IMR-90 (cell line): ENCODE data around the gene GPR161. TPM values are rescaled to one million over a fixed set of nuclear protein-coding genes. Genes with fewer than 3 reads are reported as not detected.

Source experiments
- ATAC-seq: fragments of 200-7000 bp; cut with Tn5 transposase; 2 replicates; pipeline ENCODE4 v1.9.1; 2020; ENCODE audit warnings: low read depth, mild to moderate bottlenecking, moderate library complexity
- BruUV-seq: library from RNA; stranded (reverse); fragments of 400-500 nt; replicated peaks from 2 replicates; lab custom pipeline; 2021; lab: Mats Ljungman, UMichigan
- CTCF ChIA-PET: fragments of 300-600 bp; formaldehyde crosslinking; extraction: SDS; loops from one replicate; lab custom pipeline; 2021; ENCODE audit warnings: antibody characterized with exemption; lab: Yijun Ruan, JAX
- POLR2A ChIA-PET: fragments of 300-600 bp; sonication (Branson Sonifier 250); formaldehyde crosslinking; loops from one replicate; lab custom pipeline; 2022; ENCODE audit warnings: antibody characterized with exemption; ENCODE audit not compliant: unreplicated experiment; lab: Charles Lee
- DNase-seq: peaks from one replicate; pipeline ENCODE4 v3.0.0; 2013
- H2AFZ ChIP-seq: replicated peaks from 2 replicates; pipeline ENCODE3; 2013; ENCODE audit warnings: low read length, mild to moderate bottlenecking; ENCODE audit not compliant: poor library complexity
- H2AK5ac ChIP-seq: 2 replicates; pipeline ENCODE4 v1.6.1; 2013; ENCODE audit warnings: low read depth, low read length, inconsistent platforms
- H2AK9ac ChIP-seq: replicated peaks from 2 replicates; pipeline ENCODE3; 2013; ENCODE audit warnings: mild to moderate bottlenecking, low read depth, low read length, moderate library complexity; ENCODE audit not compliant: poor library complexity
- H2BK120ac ChIP-seq: 2 replicates; pipeline ENCODE4 v1.6.1; 2013; ENCODE audit warnings: low read depth, low read length, inconsistent platforms
- H2BK15ac ChIP-seq: 3 replicates; pipeline ENCODE4 v1.6.1; 2013; ENCODE audit warnings: low read depth, low read length, inconsistent platforms
- H2BK20ac ChIP-seq: 2 replicates; pipeline ENCODE4 v1.6.1; 2013; ENCODE audit warnings: low read depth, mild to moderate bottlenecking, inconsistent platforms, low read length, moderate library complexity
- H2BK5ac ChIP-seq: 2 replicates; pipeline ENCODE4 v1.6.1; 2013; ENCODE audit warnings: mild to moderate bottlenecking, low read depth, low read length, inconsistent platforms; ENCODE audit not compliant: poor library complexity, severe bottlenecking
- H3K14ac ChIP-seq: replicated peaks from 2 replicates; pipeline ENCODE4 v1.6.1; 2013; ENCODE audit warnings: low read depth, low read length, inconsistent platforms
- H3K18ac ChIP-seq: 2 replicates; pipeline ENCODE4 v1.6.1; 2013; ENCODE audit warnings: low read depth, low read length, control low read depth
- H3K23ac ChIP-seq: 2 replicates; pipeline ENCODE4 v1.6.1; 2013; ENCODE audit warnings: low read depth, low read length, inconsistent platforms
- H3K27ac ChIP-seq: 2 replicates; pipeline ENCODE4 v1.5.1; 2013; ENCODE audit warnings: mild to moderate bottlenecking, control low read depth, low read length; ENCODE audit not compliant: insufficient read depth
- H3K27me3 ChIP-seq: 2 replicates; pipeline ENCODE4 v1.6.1; 2013; ENCODE audit warnings: low read length; ENCODE audit not compliant: control insufficient read depth, insufficient read depth
- H3K36me3 ChIP-seq: 2 replicates; pipeline ENCODE4 v1.6.1; 2013; ENCODE audit warnings: low read length, mixed read lengths; ENCODE audit not compliant: control insufficient read depth, insufficient read depth
- H3K4ac ChIP-seq: 2 replicates; pipeline ENCODE4 v1.6.1; 2013; ENCODE audit warnings: low read depth, low read length, inconsistent platforms
- H3K4me1 ChIP-seq: 2 replicates; pipeline ENCODE4 v1.6.1; 2013; ENCODE audit warnings: low read length, mixed read lengths; ENCODE audit not compliant: control insufficient read depth, insufficient read depth
- H3K4me2 ChIP-seq: 2 replicates; pipeline ENCODE4 v1.6.1; 2013; ENCODE audit warnings: low read depth, mild to moderate bottlenecking, control low read depth, low read length, moderate library complexity
- H3K4me3 ChIP-seq: 2 replicates; pipeline ENCODE4 v1.5.1; 2013; ENCODE audit warnings: low read depth, mild to moderate bottlenecking, control low read depth, low read length, moderate library complexity; ENCODE audit not compliant: insufficient read depth
- H3K56ac ChIP-seq: 2 replicates; pipeline ENCODE4 v1.6.1; 2013; ENCODE audit warnings: low read length, inconsistent platforms; ENCODE audit not compliant: insufficient read depth; ENCODE audit errors: extremely low read depth
- H3K79me1 ChIP-seq, 2 experiments: 2 replicates each; pipeline ENCODE4 v1.6.1; 2013; ENCODE audit warnings: low read length in 2 of 2, inconsistent platforms in 1 of 2, low read depth in 1 of 2
- H3K9ac ChIP-seq: 2 replicates; pipeline ENCODE4 v1.6.1; 2013; ENCODE audit warnings: low read depth, low read length, control low read depth
- H3K9me1 ChIP-seq: 2 replicates; pipeline ENCODE4 v1.6.1; 2013; ENCODE audit warnings: low read length, inconsistent platforms; ENCODE audit not compliant: insufficient read depth
- H3K9me3 ChIP-seq: 2 replicates; pipeline ENCODE4 v1.6.1; 2013; ENCODE audit warnings: low read length; ENCODE audit not compliant: control insufficient read depth, insufficient read depth
- H4K20me1 ChIP-seq: 2 replicates; pipeline ENCODE4 v1.6.1; 2013; ENCODE audit warnings: low read length, inconsistent platforms; ENCODE audit not compliant: insufficient read depth
- H4K5ac ChIP-seq: 2 replicates; pipeline ENCODE4 v1.6.1; 2013; ENCODE audit warnings: mild to moderate bottlenecking, low read depth, low read length, control low read depth
- H4K8ac ChIP-seq, 2 experiments: 2 replicates each; pipeline ENCODE4 v1.6.1; 2013; ENCODE audit warnings: low read depth in 2 of 2, low read length in 2 of 2, control low read depth in 1 of 2, inconsistent platforms in 1 of 2
- H4K91ac ChIP-seq: 2 replicates; pipeline ENCODE4 v1.6.1; 2013; ENCODE audit warnings: low read depth, low read length, inconsistent platforms; ENCODE audit not compliant: insufficient read depth
- BHLHE40 ChIP-seq: fragments of 150-350 bp; IDR thresholded peaks from 2 replicates; pipeline ENCODE4 v1.6.1; 2016; ENCODE audit warnings: mild to moderate bottlenecking, low read depth, low read length
- CEBPB ChIP-seq: IDR thresholded peaks from 2 replicates; pipeline ENCODE4 v1.6.1; 2012; ENCODE audit warnings: low read depth, low read length, improper control_type of control experiment
- MXI1 ChIP-seq: IDR thresholded peaks from 2 replicates; pipeline ENCODE4 v1.6.1; 2012; ENCODE audit warnings: low read depth, mild to moderate bottlenecking, low read length, moderate library complexity, borderline replicate concordance
- RAD21 ChIP-seq: IDR thresholded peaks from 2 replicates; pipeline ENCODE4 v1.6.1; 2012; ENCODE audit warnings: low read length, improper control_type of control experiment
- WGBS, 2 experiments: methylation state at CpG; one replicate each; pipeline versions ENCODE4 v1.1.5 to v1.1.7; 2013; ENCODE audit warnings: missing lambda C conversion rate in 2 of 2; ENCODE audit not compliant: insufficient read length in 1 of 2; ENCODE audit errors: extremely low coverage in 2 of 2; 5-methylcytosine and 5-hydroxymethylcytosine counted together
- dilution Hi-C: fragments of 300-500 bp; cut with HindIII; formaldehyde crosslinking; loops from one replicate; pipeline ENCODE4 v1.14.3; 2018; ENCODE audit warnings: low sequenced_read_pairs; ENCODE audit not compliant: unreplicated experiment
- in situ Hi-C: fragments of 300-500 bp; cut with MboI; formaldehyde crosslinking; loops from 3 replicates; pipeline ENCODE4 v1.14.3; 2019; ENCODE audit warnings: low sequenced_read_pairs, inconsistent platforms, mixed read lengths
- intact Hi-C: fragments of 100-400 bp; cut with micrococcal nuclease; formaldehyde crosslinking; loops from 2 replicates; pipeline ENCODE4 v1.10.0; 2022
- polyA plus RNA-seq, 3 experiments: library from polyadenylated mRNA; depleted of rRNA; stranded (reverse); fragments of >200 nt; gene quantifications; 2 replicates each; pipeline ENCODE4 v1.2.3, GENCODE V29; 2012; ENCODE audit warnings: low replicate concordance in 1 of 3
- total RNA-seq: library from RNA; depleted of rRNA; stranded (reverse); fragments of >200 nt; gene quantifications from 2 replicates; pipeline ENCODE4 v1.2.3, GENCODE V29; 2012
- TF ChIP-seq, protein P1 (sequence below): fragments of 150-350 bp; IDR thresholded peaks from 2 replicates; pipeline ENCODE4 v1.6.1; 2016; ENCODE audit warnings: low read depth, mild to moderate bottlenecking, low read length, moderate library complexity, borderline replicate concordance
- TF ChIP-seq, protein P2 (sequence below): fragments of 150-350 bp; IDR thresholded peaks from 2 replicates; pipeline ENCODE4 v1.6.1; 2017; ENCODE audit warnings: mild to moderate bottlenecking, antibody characterized with exemption, low read length, low read depth

The GPR161 gene
- total and polyA plus RNA-seq, 2 of the 4 experiments (the other 2 are of a cell fraction), result 12.5 to 13.3 TPM

DNA sequence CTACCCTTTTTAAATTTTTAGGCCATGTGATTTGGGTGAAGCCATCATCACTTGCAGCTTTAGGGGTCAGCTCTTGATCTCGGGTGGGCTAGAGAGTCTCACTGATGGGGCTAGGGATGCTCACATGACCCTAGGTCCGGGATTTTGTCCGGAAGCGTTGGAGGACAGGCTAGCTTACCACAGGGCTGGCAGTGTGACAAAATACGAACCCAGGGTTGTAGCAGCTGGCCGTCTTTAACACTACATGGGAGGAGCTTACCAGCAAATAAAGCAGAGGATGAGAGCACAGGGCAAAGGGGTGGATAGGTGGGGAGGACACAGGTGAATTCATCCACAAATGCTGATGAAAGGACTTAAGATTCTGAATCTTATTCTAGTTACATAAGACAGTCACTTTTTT is 21.9 kb downstream of the GPR161 start:
- no peak overlapping the region for H3K4me3 ChIP-seq
- H4K91ac ChIP-seq, result no peak overlapping the region
- ATAC-seq (no peak), DNase-seq (no peak)
- no peak overlapping the region for H4K5ac ChIP-seq
- H3K9me3 ChIP-seq, result no peaks in the 10 kb centered on the region
- no peak overlapping the region for H2BK120ac ChIP-seq
- H3K56ac ChIP-seq, result no peak overlapping the region
- no peaks in the 10 kb centered on the region for H4K20me1 ChIP-seq
- dilution Hi-C loops (no loop called here), in situ Hi-C loops (no loop called here), intact Hi-C loops (no loop called here)
- BruUV-seq, result no TSS peak
- no peak overlapping the region for H3K23ac ChIP-seq
- H2AK5ac ChIP-seq, result no peak overlapping the region
- peaks cover 7% of the 10 kb centered on the region for H3K36me3 ChIP-seq
- CTCF ChIA-PET, result interaction anchor here (1.4 kb wide), 1 partner anchor 30 kb away, joined by 4 read pairs; no protein-coding TSS in a partner anchor
- WGBS, 2 experiments, result 63% methylated on average over 4 of the region's 6 CpGs; no CpG with 5 or more reads in 1 of the 2 experiments
- peaks cover 8% of the 10 kb centered on the region for H3K9me1 ChIP-seq
- H3K4me2 ChIP-seq, result no peak overlapping the region
- H3K4me1 ChIP-seq, result peaks cover 1% of the 10 kb centered on the region; the same call in 1 of the 2 replicates
- no peak overlapping the region for H4K8ac ChIP-seq
- peaks cover 12 to 27% of the 10 kb centered on the region in 2 experiments; a peak in 3 of 4 replicates for H3K79me1 ChIP-seq
- H3K27me3 ChIP-seq, result no peaks in the 10 kb centered on the region
- H3K9ac ChIP-seq, result no peak overlapping the region
- H3K27ac ChIP-seq, result no peak overlapping the region
- no peak overlapping the region for H2BK5ac ChIP-seq
- H2AFZ ChIP-seq, result no peak overlapping the region
- POLR2A ChIA-PET, result no interaction called here
- no peak overlapping the region for H3K18ac ChIP-seq
- no peak overlapping the region for H2BK20ac ChIP-seq
- H3K4ac ChIP-seq, result no peak overlapping the region
- no peak overlapping the region for H2AK9ac ChIP-seq
- H3K14ac ChIP-seq, result no peak overlapping the region
- H2BK15ac ChIP-seq, result no peak overlapping the region
- TF ChIP-seq, protein P1, sequence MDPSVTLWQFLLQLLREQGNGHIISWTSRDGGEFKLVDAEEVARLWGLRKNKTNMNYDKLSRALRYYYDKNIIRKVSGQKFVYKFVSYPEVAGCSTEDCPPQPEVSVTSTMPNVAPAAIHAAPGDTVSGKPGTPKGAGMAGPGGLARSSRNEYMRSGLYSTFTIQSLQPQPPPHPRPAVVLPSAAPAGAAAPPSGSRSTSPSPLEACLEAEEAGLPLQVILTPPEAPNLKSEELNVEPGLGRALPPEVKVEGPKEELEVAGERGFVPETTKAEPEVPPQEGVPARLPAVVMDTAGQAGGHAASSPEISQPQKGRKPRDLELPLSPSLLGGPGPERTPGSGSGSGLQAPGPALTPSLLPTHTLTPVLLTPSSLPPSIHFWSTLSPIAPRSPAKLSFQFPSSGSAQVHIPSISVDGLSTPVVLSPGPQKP, result no peak
- TF ChIP-seq RAD21 (no peak), BHLHE40 (no peak), CEBPB (no peak), MXI1 (no peak)
- TF ChIP-seq, protein P2, sequence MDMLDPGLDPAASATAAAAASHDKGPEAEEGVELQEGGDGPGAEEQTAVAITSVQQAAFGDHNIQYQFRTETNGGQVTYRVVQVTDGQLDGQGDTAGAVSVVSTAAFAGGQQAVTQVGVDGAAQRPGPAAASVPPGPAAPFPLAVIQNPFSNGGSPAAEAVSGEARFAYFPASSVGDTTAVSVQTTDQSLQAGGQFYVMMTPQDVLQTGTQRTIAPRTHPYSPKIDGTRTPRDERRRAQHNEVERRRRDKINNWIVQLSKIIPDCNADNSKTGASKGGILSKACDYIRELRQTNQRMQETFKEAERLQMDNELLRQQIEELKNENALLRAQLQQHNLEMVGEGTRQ, result no peak
